ENCODE results near the gene RPS6KA3. TPM values are rescaled to one million over a fixed set of nuclear protein-coding genes. Genes with fewer than 3 reads are reported as not detected.

Gene RPS6KA3
- total RNA-seq, 1 donor from 2014 or later, result 40.5 TPM

- TF ChIP-seq CTCF (IDR thresholded peaks at IDR 0.05), result no peak
- CTCF ChIA-PET, result no interaction called here
- DNase-seq (no peak), ATAC-seq (ENCODE audit: low read depth) (no peak)
- Mint-ChIP-seq H3K36me3 (ENCODE audit: low read depth) (peaks cover 57% of the 10 kb centered on the region), H3K4me1 (peaks cover 20% of the 10 kb centered on the region), H3K9me3 (no peaks in the 10 kb centered on the region), H3K27me3 (no peaks in the 10 kb centered on the region), H3K4me3 (no peak overlapping the region), H3K27ac (no peak overlapping the region)
- POLR2A ChIA-PET, result no interaction called here
- intact Hi-C loops (cut with micrococcal nuclease), result loop anchor here (5.0 kb wide), 1 partner anchor 36 kb away; no protein-coding TSS in a partner anchor
Measured at GRCh38 chrX:20205927-20206708, 60.6 kb downstream of the RPS6KA3 start.

GRCh38 chrX:20204351-20204750 lies 62.4 kb downstream of the RPS6KA3 start:
- TF ChIP-seq CTCF (IDR thresholded peaks at IDR 0.05), result no peak
- Mint-ChIP-seq H3K36me3 (ENCODE audit: low read depth) (peaks cover 61% of the 10 kb centered on the region), H3K4me3 (no peak overlapping the region), H3K4me1 (peaks cover 18% of the 10 kb centered on the region), H3K27me3 (no peaks in the 10 kb centered on the region), H3K9me3 (no peaks in the 10 kb centered on the region), H3K27ac (no peak overlapping the region)
- ChIA-PET CTCF (no interaction called here), POLR2A (no interaction called here)
- ATAC-seq (ENCODE audit: low read depth) (no peak), DNase-seq (no peak)
- intact Hi-C loops (cut with micrococcal nuclease), result no loop called here

- intact Hi-C loops (cut with micrococcal nuclease), result no loop called here
- peaks cover 45% of the 10 kb centered on the region for H3K36me3 Mint-ChIP-seq (ENCODE audit: low read depth)
- CTCF ChIA-PET, result no interaction called here
- H3K27ac Mint-ChIP-seq, result no peak overlapping the region
- H3K4me1 Mint-ChIP-seq, result peaks cover 1% of the 10 kb centered on the region
- ATAC-seq (ENCODE audit: low read depth), result no peak
- H3K9me3 Mint-ChIP-seq, result no peaks in the 10 kb centered on the region
- H3K27me3 Mint-ChIP-seq, result no peaks in the 10 kb centered on the region
- DNase-seq, result no peak
- no peak overlapping the region for H3K4me3 Mint-ChIP-seq
- POLR2A ChIA-PET, result no interaction called here
- no peak for TF ChIP-seq CTCF (IDR thresholded peaks at IDR 0.05)
Measured at GRCh38 chrX:20197641-20198210, 69.0 kb downstream of the RPS6KA3 start.

- intact Hi-C loops (cut with micrococcal nuclease), result no loop called here
- CTCF ChIA-PET, result no interaction called here
- Mint-ChIP-seq H3K27me3 (no peaks in the 10 kb centered on the region), H3K4me3 (no peak overlapping the region), H3K36me3 (ENCODE audit: low read depth) (peaks cover 41% of the 10 kb centered on the region), H3K9me3 (no peaks in the 10 kb centered on the region), H3K4me1 (no peaks in the 10 kb centered on the region), H3K27ac (no peak overlapping the region)
- no peak for TF ChIP-seq CTCF (IDR thresholded peaks at IDR 0.05)
- POLR2A ChIA-PET, result no interaction called here
- no peak for ATAC-seq (ENCODE audit: low read depth)
- DNase-seq, result no peak
Measured at GRCh38 chrX:20189171-20189570, 77.5 kb downstream of the RPS6KA3 start.

GRCh38 chrX:20181598-20182329 lies 84.9 kb downstream of the RPS6KA3 start:
- H3K9me3 Mint-ChIP-seq, result no peaks in the 10 kb centered on the region
- TF ChIP-seq CTCF (IDR thresholded peaks at IDR 0.05), result no peak
- peak overlapping the region; percentile 65 for H3K27ac Mint-ChIP-seq
- ChIA-PET CTCF (no interaction called here), POLR2A (no interaction called here)
- H3K36me3 Mint-ChIP-seq (ENCODE audit: low read depth), result peaks cover 42% of the 10 kb centered on the region
- no peak overlapping the region for H3K4me3 Mint-ChIP-seq
- intact Hi-C loops (cut with micrococcal nuclease), result no loop called here
- no peak for ATAC-seq (ENCODE audit: low read depth)
- peaks cover 10% of the 10 kb centered on the region for H3K4me1 Mint-ChIP-seq
- no peaks in the 10 kb centered on the region for H3K27me3 Mint-ChIP-seq
- no peak for DNase-seq

All from activated B cell treated with CpG ODN at 0.5 μM for 24 hours (primary cell).